Islet of Langerhans (tissue), 1 donor: ENCODE results near the gene USP4.

Experiments
- FAIRE-seq: peaks from one replicate; lab custom pipeline; 2011; peaks lifted over from hg19 to GRCh38; lab: Jason Lieb, UNC

The USP4 gene

GRCh38 chr3:49295489-49296058 is 44.3 kb downstream of the USP4 start:
- FAIRE-seq, result peak; percentile 84

GRCh38 chr3:49294343-49294742 is 45.5 kb downstream of the USP4 start:
- no peak for FAIRE-seq

DNA sequence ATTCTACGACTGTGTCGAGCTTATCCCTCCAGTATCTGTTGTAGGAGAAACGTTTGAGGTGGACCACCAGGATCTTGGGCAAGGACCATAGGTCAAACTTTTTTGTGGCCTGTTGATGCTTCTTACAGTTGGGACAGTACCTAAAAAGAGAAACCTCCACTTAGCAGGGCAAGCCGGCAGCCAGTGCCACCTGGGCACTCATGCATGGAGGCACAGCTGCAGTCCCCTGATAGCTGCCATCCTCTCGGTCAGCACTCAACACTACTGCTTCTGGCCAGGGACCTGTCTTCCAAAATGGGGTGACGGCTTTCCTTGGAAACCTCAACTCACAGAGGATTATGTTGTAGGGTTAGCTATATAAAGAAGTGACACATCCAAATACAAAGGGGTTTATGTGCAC is 55.9 kb downstream of the USP4 start:
- no peak for FAIRE-seq

DNA sequence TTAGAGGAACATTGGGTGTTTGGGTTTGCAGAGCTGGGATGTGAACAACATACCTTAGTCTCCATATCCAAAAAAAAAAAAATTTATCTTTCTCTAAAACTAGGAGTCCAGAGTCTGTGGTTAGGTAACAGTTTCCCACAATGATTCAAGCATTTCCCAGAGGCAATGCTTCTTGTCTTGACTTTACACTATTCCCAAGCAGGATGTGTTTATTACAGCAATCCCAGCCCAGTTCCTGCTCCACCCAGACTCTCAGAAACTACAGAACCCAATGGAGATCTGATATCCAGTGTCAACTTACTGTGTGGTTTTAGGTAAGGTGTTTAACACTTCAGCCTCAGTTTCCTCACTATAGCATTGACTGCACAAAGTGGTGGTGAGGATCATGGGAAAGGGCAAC is 60.5 kb downstream of the USP4 start:
- no peak for FAIRE-seq

- FAIRE-seq, result no peak
Measured at GRCh38 chr3:49278548-49278947, 61.3 kb downstream of the USP4 start.

- no peak for FAIRE-seq
Measured at GRCh38 chr3:49277383-49277775, 62.5 kb downstream of the USP4 start.

DNA sequence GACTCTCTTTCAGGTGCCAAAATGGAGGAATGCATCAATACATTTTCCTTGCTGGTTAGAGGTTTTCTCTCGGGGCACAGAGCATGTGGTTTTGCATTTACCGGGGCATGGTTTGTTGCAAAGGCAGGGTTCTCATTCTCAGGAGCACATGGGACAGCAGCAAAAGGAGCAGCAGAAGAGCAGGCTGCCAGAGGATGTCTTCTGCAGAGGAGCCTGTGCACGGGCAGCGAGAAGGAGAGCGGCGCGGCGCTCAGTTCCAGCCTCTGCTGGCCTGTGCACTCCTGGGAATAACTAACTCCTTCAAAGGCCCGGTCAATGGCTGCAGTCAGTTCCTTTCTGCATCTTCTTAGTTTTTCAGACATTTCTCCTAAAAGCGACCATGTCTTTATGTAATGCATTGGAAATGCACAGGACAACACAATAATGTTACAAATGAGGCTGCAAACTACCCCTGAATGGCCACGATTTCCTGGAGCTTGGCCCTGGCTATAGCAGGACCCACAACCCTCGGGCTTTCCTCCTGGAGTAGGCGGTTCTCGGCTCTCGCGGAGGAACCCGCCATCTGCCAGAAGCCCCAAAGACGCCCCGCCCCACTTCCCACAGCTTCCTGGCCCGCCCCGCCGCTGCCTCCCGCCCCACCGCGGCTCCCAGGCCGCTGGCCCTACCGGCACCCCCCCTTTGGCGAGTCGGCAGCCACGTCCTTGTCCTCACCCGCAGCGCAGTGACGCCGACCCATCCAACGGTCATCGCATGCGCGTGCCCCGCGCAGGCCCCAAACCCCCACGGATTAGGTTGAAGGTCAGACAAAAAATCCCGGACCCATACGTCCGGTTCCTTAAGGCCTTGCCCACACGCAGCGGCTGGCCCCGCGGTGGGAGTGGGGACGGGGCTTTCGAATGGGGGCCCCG is 63.1 kb downstream of the USP4 start, which contains the start of gene C3orf62:
Gene C3orf62 (minus strand): TSS at position 758 of the 908 bp plus-strand sequence. CDS start 360 bp downstream, at position 398.
- FAIRE-seq, result no peak

DNA sequence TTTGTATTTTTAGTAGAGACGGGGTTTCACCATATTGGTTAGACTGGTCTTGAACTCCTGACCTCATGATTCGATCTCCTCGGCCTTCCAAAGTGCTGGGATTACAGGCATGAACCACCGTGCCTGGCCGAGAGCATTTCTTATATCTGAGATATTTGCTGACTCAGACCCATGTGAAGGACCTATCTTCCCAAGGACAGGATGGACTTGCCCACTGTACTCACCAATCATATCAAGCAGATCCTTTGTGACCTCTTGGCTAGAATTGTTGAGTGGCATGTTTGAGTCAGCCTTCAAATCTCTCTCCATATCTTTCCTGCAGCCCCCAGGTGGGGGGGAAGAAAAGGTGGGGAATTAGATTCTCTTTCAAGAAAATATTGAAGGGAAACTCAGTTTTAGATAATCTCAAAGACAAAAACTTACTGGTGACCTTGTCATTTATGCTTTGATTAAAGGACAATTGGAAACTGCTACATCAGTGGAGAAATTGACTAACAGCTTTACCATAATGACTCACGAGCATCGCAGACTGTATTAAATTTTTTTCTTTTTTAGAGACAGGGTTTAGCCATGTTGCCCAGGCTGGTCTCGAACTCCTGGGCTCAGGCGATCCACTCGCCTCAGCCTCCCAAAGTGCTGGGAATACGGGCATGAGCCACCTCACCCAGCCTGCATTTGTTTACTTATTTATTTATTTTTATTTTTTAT is 65.9 kb downstream of the USP4 start:
- FAIRE-seq, result no peak

GRCh38 chr3:49271047-49271446 is 68.8 kb downstream of the USP4 start:
- no peak for FAIRE-seq

GRCh38 chr3:49270156-49270500 is 69.7 kb downstream of the USP4 start:
- FAIRE-seq, result no peak

- FAIRE-seq, result no peak
Measured at GRCh38 chr3:49269443-49270155, 70.3 kb downstream of the USP4 start.

GRCh38 chr3:49266410-49267095 is 73.3 kb downstream of the USP4 start:
- FAIRE-seq, result no peak

GRCh38 chr3:49265661-49266386 is 74.0 kb downstream of the USP4 start:
- no peak for FAIRE-seq

GRCh38 chr3:49263159-49263889 is 76.5 kb downstream of the USP4 start:
- no peak for FAIRE-seq

DNA sequence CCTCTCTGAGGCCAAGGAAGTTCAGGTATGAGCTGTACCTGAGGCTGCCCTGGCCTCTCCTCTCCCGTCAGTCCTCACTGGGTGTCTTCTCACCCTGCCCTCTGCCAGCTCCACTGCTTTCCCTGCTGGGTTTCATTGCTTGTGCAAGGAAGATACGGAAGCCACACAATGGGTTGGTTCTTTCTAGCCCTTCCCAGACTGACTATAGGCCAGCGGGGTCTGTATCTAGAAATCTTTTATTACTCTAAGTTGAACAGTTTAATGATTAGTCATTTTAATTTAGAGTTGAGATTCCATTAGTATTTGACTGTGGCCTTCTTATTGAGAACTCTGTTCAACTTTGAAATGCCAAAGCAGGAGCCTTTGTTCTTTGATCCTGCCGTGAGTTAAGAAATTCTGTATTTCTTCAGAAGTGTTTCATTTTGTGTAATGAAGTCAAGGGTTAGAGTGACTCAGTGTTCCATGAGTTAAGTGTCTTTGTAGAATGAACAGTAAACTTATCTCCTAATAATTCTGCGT is 79.0 kb downstream of the USP4 start:
- no peak for FAIRE-seq

DNA sequence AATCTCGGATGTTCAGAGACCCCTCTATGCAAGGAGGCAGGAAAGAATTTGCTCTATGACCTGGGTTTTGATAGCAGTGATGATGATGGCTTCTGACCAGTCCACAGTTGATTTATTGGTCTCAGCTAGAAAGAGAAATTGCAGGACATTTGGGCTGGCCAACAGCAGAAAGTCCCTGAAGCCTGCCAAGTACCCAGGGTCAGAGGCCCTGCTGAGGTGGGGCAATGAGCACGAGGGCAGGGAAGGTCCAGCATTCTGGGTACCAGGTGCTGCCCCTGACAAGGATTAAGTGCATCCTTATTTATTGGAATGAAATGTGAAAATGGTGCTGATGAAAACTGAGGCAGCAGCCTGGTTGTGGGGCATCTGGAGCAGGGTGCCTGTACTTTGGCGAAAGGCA is 82.7 kb downstream of the USP4 start:
- FAIRE-seq, result no peak

DNA sequence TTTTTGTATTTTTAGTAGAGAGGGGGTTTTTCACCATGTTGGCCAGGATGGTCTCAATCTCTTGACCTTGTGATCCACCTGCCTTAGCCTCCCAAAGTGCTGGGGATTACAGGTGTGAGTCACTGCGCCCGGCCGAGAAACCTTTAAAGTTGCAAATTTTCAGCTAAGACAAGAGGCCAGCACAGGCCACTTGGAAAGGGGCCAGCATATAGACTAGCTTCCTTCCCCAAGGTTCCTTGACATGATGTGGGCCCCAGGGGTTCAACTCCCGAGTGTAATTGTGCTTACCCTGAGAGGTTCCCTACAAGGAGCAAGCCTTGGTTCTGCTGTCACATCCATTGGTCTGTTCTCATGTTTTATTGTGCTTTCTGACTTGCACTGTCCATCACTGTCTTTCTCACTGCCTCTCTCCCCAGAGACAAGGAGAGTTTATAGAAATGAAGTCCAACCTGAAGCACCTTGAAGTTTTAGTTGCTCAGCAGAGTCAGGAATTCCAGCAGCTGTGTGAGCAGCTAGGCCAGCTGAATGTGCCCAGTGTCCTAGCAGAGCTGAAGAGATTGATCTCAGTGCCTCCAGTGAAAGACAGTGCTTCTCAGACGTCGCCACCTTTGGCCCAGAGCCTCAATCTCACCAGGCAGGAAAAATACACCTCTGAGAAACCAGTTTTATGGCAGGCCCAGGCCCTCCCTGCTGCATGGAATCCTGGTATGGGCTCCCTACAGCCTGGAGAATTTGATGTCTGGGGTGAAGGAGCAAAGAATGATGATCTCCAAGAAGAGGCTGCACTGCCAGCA is 83.9 kb downstream of the USP4 start:
- FAIRE-seq, result no peak

- FAIRE-seq, result no peak
Measured at GRCh38 chr3:49255112-49255511, 84.7 kb downstream of the USP4 start.

DNA sequence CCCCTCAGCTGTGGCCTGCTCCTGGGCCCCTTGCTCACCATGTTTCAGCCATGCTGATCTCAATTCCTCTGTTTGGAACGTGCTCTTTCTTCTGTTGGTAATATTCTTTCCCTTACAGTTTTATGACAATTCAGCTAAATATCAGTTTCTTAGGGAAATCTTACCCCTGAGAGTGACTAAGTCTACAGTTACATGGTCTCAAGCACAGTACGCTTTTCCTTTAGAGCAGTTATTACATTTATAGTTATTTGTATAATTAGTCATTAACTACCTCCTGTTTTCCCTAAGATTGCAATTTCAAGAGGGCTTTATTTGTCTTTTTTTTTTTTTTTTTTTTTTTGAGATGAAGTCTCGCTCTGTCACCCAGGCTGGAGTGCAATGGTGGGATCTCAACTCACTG is 86.3 kb downstream of the USP4 start:
- no peak for FAIRE-seq

GRCh38 chr3:49248840-49249227 is 91.0 kb downstream of the USP4 start:
- FAIRE-seq, result no peak
